ENCODE measurements around the gene CLSTN2.

DNA sequence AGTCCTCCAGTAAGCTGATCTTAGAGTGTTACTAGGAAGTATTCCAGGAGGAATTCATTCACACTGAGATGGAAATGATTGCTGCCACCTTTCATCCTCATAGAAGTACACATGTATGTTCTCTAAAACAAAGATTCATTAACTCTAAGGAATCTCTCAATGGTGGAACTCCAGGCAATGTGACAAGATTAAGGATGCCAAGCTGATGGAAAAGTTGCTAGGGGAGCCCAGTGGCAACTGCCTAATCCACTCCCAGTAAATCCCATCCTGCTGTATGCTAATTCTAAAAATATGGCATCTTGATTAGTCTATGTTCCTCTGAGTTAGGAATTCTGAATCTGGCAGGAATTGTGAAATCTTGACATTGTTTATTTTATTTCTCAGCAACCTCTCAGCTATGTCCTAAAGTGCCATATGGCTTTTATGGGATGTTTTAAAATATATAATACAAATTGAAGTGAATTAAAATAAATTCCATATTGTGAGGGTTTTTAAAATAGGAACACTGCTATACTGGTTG lies 532.9 kb downstream of the CLSTN2 start:
- TF ChIP-seq, protein P1, sequence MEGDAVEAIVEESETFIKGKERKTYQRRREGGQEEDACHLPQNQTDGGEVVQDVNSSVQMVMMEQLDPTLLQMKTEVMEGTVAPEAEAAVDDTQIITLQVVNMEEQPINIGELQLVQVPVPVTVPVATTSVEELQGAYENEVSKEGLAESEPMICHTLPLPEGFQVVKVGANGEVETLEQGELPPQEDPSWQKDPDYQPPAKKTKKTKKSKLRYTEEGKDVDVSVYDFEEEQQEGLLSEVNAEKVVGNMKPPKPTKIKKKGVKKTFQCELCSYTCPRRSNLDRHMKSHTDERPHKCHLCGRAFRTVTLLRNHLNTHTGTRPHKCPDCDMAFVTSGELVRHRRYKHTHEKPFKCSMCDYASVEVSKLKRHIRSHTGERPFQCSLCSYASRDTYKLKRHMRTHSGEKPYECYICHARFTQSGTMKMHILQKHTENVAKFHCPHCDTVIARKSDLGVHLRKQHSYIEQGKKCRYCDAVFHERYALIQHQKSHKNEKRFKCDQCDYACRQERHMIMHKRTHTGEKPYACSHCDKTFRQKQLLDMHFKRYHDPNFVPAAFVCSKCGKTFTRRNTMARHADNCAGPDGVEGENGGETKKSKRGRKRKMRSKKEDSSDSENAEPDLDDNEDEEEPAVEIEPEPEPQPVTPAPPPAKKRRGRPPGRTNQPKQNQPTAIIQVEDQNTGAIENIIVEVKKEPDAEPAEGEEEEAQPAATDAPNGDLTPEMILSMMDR (IDR thresholded peaks at IDR 0.05), result no peak
- no peak for TF ChIP-seq POLR2A (IDR thresholded peaks at IDR 0.05)
